HFF-Myc (cell line): ENCODE measurements around the gene MYO18B.

Source experiments
- DNase-seq: peaks from one replicate; pipeline ENCODE4 v3.0.0-alpha.2; 2011; ENCODE audit warnings: low read depth; ENCODE audit errors: extremely low read depth
- H3K4me3 ChIP-seq: replicated peaks from 2 replicates; pipeline ENCODE4 v1.5.1; 2011; ENCODE audit warnings: low read depth, mild to moderate bottlenecking, control low read depth, low read length
- TF ChIP-seq, protein P1 (sequence below): IDR thresholded peaks from 2 replicates; pipeline ENCODE4 v1.5.1; 2012; ENCODE audit warnings: mild to moderate bottlenecking, low read depth, low read length, control low read depth; ENCODE audit errors: missing control alignments

The MYO18B gene

DNA sequence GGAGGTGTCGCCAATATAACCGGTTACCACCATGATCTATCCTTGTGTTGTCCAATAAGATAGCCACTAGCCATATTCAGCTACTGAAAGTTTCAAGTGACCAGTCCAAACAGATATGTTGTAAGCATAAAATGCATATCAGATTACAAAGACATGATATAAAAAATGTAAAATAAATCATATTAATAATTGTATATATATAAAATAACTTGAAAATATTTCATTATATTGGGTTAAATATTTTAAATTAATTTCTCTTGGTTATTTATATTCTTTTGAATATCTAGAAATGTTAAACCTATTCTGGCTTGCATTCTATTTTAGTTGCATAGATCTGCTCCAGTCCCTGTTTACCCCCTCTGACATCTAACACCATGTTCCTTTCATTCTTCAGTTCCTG is 305.5 kb downstream of the MYO18B start:
- no peak for DNase-seq
- TF ChIP-seq, protein P1, sequence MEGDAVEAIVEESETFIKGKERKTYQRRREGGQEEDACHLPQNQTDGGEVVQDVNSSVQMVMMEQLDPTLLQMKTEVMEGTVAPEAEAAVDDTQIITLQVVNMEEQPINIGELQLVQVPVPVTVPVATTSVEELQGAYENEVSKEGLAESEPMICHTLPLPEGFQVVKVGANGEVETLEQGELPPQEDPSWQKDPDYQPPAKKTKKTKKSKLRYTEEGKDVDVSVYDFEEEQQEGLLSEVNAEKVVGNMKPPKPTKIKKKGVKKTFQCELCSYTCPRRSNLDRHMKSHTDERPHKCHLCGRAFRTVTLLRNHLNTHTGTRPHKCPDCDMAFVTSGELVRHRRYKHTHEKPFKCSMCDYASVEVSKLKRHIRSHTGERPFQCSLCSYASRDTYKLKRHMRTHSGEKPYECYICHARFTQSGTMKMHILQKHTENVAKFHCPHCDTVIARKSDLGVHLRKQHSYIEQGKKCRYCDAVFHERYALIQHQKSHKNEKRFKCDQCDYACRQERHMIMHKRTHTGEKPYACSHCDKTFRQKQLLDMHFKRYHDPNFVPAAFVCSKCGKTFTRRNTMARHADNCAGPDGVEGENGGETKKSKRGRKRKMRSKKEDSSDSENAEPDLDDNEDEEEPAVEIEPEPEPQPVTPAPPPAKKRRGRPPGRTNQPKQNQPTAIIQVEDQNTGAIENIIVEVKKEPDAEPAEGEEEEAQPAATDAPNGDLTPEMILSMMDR, result no peak

DNA sequence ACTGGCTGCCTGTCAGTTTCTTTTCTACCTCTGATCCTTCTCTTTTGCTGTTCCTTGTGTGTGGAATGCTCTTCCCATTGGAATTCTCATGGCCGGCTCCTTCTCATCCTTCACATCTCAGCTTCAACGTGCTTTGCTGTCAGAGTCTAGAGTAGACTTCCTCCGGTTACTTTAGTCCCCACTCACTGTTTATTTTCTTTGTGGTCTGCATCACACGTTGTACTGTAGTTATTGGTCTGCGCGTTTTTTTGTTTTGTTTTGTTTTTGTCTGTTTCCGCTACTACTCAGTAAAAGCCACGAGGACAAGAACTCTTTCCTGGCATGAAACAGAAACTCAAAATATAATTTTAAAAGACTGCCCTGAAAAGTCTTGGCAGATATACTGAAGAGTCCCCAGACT is 305.9 kb downstream of the MYO18B start:
- DNase-seq, result no peak
- TF ChIP-seq, protein P1, result no peak
- H3K4me3 ChIP-seq, result no peak overlapping the region

More for the DNA sequence above, 305.5 kb downstream of the MYO18B start:
- H3K4me3 ChIP-seq, result no peak overlapping the region

DNA sequence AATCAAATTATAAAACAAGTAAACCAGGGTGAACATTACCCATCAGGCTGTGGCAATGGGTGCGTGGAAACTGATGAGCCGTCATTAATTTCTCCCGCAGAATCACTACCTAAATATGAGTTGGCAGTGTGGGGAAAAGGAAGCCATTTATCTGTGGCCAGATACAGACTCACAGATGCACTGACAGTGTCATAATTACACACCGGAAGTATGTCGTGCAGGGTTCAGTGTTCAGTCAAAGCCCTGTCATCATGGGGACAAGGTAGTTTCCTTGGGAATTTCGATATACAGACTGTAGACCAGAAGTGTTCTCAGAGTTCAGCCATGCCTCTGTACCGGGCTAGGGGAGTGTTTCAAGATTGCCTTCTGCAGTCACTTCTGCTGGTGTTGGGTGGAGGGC is 308.1 kb downstream of the MYO18B start:
- no peak for DNase-seq
- no peak overlapping the region for H3K4me3 ChIP-seq
- TF ChIP-seq, protein P1, result no peak

- DNase-seq, result no peak
- TF ChIP-seq, protein P1, result no peak
- H3K4me3 ChIP-seq, result no peak overlapping the region
Measured at GRCh38 chr22:26053737-26054316, 311.8 kb downstream of the MYO18B start.

DNA sequence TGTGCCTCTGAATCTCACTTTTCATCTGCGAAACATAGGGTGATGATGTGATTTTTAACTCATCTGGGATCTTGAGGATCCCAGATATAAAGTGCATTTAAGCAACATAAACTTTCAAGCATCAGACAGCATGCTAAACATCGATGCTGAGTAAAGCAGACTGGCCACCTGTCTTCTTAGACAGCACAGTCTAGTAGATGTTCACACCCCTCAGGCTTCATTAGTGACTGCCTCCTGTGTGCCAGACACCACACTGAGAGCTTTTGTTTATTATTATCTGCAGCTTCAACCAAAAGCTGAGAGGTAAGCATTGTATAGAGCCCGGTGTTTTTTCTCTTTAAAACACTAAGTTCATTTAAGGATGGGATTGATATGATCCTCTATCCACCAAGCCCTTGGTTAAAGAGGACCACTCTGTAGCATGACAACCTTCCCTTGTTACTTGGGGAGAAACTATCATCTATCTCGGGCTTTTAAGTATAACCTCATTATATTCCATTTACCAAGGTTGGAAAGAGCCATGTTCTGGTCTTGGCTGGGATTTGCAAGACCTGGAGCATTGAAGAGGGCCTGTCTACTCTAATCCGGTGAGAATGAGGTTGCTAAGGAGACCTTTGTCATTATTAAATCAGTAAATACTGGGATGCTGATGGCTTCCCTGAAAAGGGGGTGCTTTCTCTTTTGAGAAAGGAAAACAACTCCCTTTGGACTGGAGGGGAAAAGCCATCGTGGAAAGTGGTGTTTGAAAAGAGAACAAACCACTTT is 313.0 kb downstream of the MYO18B start:
- no peak for DNase-seq

GRCh38 chr22:26055693-26056092 is 313.7 kb downstream of the MYO18B start:
- TF ChIP-seq, protein P1, result no peak
- no peak for DNase-seq
- H3K4me3 ChIP-seq, result no peak overlapping the region

More for the DNA sequence above, 313.0 kb downstream of the MYO18B start:
- TF ChIP-seq, protein P1, result no peak
- H3K4me3 ChIP-seq, result no peak overlapping the region
